Suppressor macrophage treated with lipopolysaccharide for 1 hour (primary cell): ENCODE measurements around the gene ANKRD44.
"Not testable (repeated sequence)": the region's sequence is repeated elsewhere in the genome, so short reads cannot be mapped to it uniquely, and the experiment has no call there.

ENCODE experiments used
- DNase-seq, 3 donors: peaks; one replicate each; pipeline ENCODE4 v3.0.0-alpha.2; 2020 to 2022

Gene ANKRD44

GRCh38 chr2:197315371-197315770 is 4.8 kb upstream of the ANKRD44 start:
- DNase-seq, result no peak

DNA sequence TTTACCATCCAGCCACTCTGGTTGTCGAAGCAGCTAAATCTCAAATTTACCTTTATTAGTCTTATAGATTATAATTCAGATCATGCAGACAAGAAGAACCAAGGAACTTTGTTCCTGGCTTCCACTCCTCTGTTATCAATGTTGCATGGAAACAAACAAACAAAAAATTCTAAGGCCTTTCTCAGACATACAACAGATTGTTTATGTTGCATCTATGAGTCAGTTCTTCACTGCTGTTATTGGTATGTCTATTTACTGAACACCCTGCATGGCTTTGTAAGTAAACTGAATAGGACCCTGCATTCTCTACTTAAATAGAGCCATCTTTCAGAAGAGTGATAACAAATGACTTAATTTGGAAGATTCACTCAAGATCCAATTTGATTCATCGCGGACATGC is 1.6 kb upstream of the ANKRD44 start:
- no peak for DNase-seq

DNA sequence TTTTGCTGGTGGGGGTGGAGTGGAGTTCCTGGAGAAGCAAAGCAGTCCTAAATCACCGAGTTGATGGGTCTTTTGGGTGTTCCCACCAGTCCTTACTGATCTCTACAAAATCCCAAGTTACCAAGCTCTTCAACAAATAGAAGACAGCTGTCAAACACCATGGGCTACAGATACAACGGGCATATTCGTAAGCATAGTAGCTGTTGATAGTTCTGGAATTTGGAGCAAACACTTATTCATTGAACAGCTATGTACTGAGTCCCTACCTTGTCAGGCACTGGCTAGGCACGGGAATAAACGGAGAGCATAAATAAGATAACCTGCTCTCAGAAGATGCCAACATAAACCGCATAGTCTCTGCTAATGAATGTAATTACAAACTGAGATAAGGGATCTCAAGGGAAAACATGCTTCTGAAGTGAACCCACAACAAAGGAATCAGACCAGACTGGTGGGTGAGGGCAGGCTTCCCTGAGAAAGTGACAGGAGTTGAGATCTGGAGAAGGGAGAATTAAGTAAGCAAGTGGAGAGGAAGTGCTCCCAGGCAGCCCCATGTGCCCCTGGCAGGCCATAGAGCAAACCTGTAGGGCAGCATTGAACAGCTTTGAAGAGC is 947 bp upstream of the ANKRD44 start:
- peak in 1 of 3 donors; percentile 32 for DNase-seq

- DNase-seq, result no peak
Measured at GRCh38 chr2:197310987-197311420, 424 bp upstream of the ANKRD44 start.

- DNase-seq, result peak; percentile 39 to 51 (median 43)
Measured at GRCh38 chr2:197309691-197310231, 819 bp downstream of the ANKRD44 start.

GRCh38 chr2:197308996-197309690 is 1.4 kb downstream of the ANKRD44 start:
- DNase-seq, result no peak

GRCh38 chr2:197308585-197308984 is 2.0 kb downstream of the ANKRD44 start:
- no peak for DNase-seq

DNA sequence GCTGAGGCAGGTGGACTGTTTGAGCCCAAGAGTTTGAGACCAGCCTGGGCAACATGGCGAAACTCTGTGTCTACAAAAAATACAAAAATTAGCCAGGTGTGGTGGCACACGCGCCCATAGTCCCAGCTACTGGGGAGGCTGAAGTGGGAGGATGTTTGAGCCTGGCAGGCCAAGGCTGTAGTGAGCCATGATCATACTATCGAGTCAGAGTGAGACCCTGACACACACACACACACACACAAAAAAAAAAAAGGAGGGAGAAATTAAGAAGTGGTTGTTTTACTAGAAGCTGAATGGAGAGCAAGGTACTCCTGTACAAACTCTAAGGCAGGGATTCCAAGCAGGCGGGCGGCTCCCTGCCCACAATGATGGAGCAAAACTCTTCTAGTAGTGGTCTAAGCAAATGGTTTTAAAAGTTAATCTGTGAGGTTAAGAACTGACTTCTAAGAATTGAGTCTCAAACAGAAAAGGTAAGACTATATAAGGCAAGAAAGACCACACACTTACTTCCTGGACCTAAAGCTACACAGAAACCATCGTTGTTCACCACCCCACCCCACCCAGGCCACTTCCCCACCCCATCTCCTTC is 2.6 kb downstream of the ANKRD44 start:
- no peak for DNase-seq

- peak; percentile 42 to 81 (median 69) for DNase-seq
Measured at GRCh38 chr2:197307236-197307932, 3.2 kb downstream of the ANKRD44 start.

DNA sequence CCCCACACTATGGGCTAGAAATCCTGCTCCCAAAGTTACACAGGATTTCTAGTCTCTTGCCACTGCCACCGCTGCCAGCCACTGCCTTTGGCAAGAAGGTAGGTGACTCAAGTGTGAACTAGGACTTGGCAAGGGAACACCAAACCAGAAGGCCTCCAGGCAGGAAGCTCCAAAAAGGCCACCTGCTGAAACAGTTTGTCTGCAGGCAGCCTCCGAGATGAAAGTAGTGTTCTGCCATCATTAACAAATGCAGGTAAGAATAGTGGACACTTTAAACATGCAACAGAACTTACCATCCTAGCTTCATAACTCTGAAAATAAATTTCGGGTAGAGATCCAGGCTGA is 3.9 kb downstream of the ANKRD44 start:
- no peak for DNase-seq

DNA sequence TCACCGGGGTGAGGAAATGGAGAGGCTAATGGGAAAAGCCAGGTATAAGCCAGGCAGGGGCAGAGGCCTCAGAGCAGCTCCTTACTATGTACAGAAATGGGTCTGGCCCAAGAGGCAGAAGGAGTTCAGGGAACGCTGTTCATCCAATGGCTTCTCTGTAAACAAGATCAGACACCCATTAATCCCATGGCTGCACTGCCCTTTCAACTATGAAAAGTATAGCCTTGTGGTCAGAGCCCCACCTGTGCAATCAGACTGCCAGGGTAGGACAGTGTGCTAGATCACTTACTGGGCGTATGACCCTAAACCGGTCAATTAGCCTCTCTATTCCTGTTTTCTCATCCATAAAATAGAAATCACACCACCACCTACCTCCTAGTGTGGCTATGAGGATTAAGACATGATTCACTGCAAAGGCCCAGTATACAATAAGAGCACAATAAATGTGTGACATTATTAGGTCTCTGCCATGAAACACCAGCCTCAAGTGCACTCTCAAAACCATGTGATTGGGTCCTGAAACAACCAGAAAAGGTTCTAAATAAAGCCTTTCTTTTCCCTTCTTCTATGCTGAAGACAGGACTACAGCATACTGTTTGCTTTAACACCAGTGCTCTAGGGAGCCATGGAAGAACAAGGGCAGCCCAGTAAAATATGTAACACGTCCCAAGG is 4.4 kb downstream of the ANKRD44 start:
- DNase-seq, result no peak

DNA sequence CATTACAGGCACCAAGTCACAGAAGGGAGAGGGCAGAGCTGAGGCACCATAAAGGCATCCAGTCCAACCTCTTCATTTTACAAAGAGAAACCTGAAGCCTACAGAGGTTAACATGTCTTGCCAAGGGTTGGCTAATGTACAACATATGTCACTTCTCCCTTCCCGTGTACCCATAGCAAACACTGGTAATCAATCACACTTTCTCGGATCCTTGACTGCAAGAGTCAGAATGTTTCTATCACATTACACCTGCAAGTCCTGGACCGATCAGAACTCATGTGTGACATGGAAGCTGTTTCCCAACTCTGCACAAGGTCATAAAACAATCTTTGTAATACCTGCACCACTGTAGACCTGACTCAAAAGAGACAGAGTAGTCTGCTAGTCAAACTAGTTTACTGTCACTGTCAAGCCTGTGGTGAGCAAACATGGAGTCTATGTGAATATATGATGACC is 6.0 kb downstream of the ANKRD44 start:
- DNase-seq, result no peak

GRCh38 chr2:197300139-197300538 is 10.4 kb downstream of the ANKRD44 start:
- DNase-seq, result no peak

DNA sequence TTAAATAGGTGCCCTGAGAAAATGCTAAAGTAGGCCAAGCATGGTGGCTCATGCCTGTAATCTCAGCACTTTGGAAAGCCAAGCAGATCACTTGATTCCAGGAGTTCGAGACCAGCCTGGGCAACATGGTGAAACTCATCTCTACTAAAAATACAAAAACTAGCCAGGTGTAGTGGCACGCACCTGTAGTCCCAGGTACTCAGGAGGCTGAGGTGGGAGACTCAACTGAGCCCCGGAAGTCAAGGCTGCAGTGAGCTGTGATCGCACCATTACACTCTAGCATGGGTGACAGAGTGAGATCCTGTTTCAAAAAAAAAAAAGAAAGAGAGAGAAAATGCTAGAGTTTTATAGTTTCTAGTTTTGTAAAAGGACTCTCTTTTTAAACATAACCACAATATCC is 12.0 kb downstream of the ANKRD44 start:
- DNase-seq, result no peak

- no peak for DNase-seq
Measured at GRCh38 chr2:197297772-197298318, 12.7 kb downstream of the ANKRD44 start.

- DNase-seq, result no peak
Measured at GRCh38 chr2:197297266-197297665, 13.3 kb downstream of the ANKRD44 start.

GRCh38 chr2:197296835-197297234 is 13.7 kb downstream of the ANKRD44 start:
- DNase-seq, result peak in 2 of 3 donors; percentile 59 to 70

DNA sequence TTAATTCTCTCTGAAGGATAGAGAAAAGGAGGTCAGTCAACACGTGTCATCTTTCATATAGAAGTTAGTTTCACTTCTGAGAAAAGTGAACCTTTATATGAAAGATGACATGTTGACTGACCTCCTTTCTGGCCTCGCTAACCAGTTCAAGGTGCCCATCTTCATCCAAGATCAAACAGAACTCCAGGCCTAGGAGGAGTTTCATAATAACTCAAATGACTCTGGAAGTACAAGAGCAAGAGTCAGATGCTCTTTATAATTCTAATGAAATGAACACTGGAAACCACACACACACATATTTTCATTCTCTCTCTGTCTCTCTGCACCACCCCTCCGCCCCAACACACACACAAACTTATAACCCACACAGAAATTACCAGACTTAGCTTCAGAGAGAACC is 16.3 kb downstream of the ANKRD44 start:
- DNase-seq, result no peak

DNA sequence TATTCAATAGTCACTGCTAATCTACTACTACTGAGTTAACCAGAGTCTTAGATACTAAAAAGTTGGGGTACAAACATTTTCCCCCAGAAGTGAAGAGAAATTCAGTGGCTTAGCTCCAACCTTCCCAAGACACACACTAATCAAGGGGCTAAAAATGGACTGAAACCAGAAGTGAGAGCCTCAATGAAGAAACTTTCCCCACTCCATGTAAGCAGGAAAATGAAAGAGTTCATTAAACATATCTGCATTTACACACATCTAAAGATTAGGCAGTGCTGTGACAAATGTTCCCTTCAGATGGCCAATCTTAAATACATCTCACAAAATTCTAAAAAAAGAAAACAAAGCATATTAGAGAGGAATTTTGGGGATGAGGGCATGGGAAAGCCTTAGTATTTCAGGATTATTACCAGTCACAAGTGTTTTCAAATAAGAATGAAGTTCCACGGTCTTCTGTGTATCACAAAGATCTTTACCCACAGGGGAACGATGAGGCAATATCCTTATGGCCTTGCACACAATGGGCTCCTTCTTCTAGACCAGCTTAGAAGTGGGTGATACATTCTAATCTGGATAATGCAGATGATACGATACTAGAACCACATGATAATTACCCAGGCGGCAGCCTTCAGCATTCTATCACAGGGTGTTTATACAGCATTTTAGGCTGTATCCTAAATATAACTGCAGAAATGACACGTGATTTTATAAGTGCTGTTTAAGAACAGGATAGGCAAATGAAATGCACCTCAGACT is 17.1 kb downstream of the ANKRD44 start:
- DNase-seq, result peak; percentile 35 to 66 (median 53)

GRCh38 chr2:197292619-197293018 is 18.0 kb downstream of the ANKRD44 start:
- no peak for DNase-seq

DNA sequence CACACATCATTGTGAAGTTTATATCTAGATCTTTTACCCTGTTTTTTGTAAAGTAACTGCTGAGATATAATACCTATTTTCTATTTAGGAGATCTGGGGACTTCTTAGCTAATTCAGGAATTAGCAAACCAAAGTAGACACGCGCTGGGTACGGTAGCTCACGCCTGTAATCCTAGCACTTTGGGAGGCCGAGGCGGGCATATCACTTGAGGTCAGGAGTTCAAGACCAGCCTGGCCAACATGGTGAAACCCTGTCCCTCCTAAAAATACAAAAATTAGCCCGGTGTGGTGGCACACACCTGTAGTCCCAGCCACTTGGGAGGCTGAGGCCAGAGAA is 23.0 kb downstream of the ANKRD44 start:
- not testable (repeated sequence) for DNase-seq
